OCI-LY1 (cell line): ENCODE results near the gene SMIM1.

Experiments used
- CTCF ChIP-seq: fragments of 200-600 bp; sonication (generic), shearing (Covaris generic); IDR thresholded peaks from 2 replicates; pipeline ENCODE4 v1.5.1; 2017; ENCODE audit warnings: mild to moderate bottlenecking, antibody characterized with exemption, low read length, moderate library complexity, mixed read lengths
- EZH2 ChIP-seq: fragments of 200-600 bp; sonication (generic), shearing (Covaris generic); IDR thresholded peaks from 2 replicates; pipeline ENCODE4 v1.8.0; 2017; ENCODE audit warnings: borderline replicate concordance, mixed run types, mild to moderate bottlenecking, antibody characterized with exemption, low read length, moderate library complexity, mixed read lengths

- TF ChIP-seq CTCF (no peak), EZH2 (no peak)
These were observed 52.1 kb downstream of the SMIM1 start for GRCh38 chr1:3824650-3825049.
